Liver (tissue), 9 donors: ENCODE measurements around the gene FBXO28. TPM values are rescaled to one million over a fixed set of nuclear protein-coding genes. Genes with fewer than 3 reads are reported as not detected.

Experiments used
- DNase-seq: peaks from one replicate; pipeline ENCODE4 v3.0.0-alpha.2; 2017; ENCODE audit warnings: low spot score
- H3K27ac ChIP-seq, 2 donors: one replicate each; pipeline ENCODE4 v1.7.0; 2013; ENCODE audit warnings: inconsistent platforms in 2 of 2, low read length in 2 of 2, control low read depth in 1 of 2, low read depth in 1 of 2, mild to moderate bottlenecking in 1 of 2
- H3K27me3 ChIP-seq, 4 donors: one replicate each; pipeline versions ENCODE4 v1.6.1 to v1.7.0; 2013; ENCODE audit warnings: low read length in 3 of 4, inconsistent platforms in 1 of 4, mild to moderate bottlenecking in 1 of 4, moderate library complexity in 1 of 4; ENCODE audit not compliant: control insufficient read depth in 4 of 4, insufficient read depth in 4 of 4
- H3K36me3 ChIP-seq, 4 donors: one replicate each; pipeline versions ENCODE4 v1.6.1 to v1.7.0; 2013; ENCODE audit warnings: low read length in 3 of 4, mild to moderate bottlenecking in 3 of 4, low read depth in 1 of 4, moderate library complexity in 1 of 4; ENCODE audit not compliant: control insufficient read depth in 4 of 4, insufficient read depth in 3 of 4
- H3K4me1 ChIP-seq, 4 donors: one replicate each; pipeline versions ENCODE4 v1.6.1 to v1.7.0; 2013; ENCODE audit warnings: low read length in 3 of 4, mild to moderate bottlenecking in 3 of 4, moderate library complexity in 1 of 4; ENCODE audit not compliant: control insufficient read depth in 4 of 4, insufficient read depth in 4 of 4
- H3K4me3 ChIP-seq, 3 donors: one replicate each; pipeline versions ENCODE4 v1.6.1 to v1.7.0; 2013; ENCODE audit warnings: low read length in 3 of 3, control low read depth in 1 of 3, low read depth in 1 of 3, mild to moderate bottlenecking in 1 of 3
- H3K9ac ChIP-seq, 2 donors: one replicate each; pipeline ENCODE4 v1.7.0; 2013; ENCODE audit warnings: low read length in 2 of 2, mild to moderate bottlenecking in 2 of 2, moderate library complexity in 2 of 2, control low read depth in 1 of 2, low read depth in 1 of 2
- H3K9me3 ChIP-seq, 4 donors: one replicate each; pipeline versions ENCODE4 v1.6.1 to v1.7.0; 2013; ENCODE audit warnings: low read length in 3 of 4; ENCODE audit not compliant: control insufficient read depth in 4 of 4
- EGR1 ChIP-seq, 2 donors: IDR thresholded peaks; 2 replicates each; pipeline ENCODE4 v1.6.1; 2016 to 2018; ENCODE audit warnings: antibody characterized with exemption in 2 of 2, low read depth in 2 of 2
- FOXA1 ChIP-seq: IDR thresholded peaks from 2 replicates; pipeline ENCODE4 v1.6.1; 2016; ENCODE audit warnings: antibody characterized with exemption
- FOXA2 ChIP-seq: IDR thresholded peaks from 2 replicates; pipeline ENCODE4 v1.6.1; 2016; ENCODE audit warnings: antibody characterized with exemption
- GABPA ChIP-seq, 2 donors: IDR thresholded peaks in 1 of 2; conservative IDR thresholded peaks in 1 of 2; 2 replicates each; pipeline ENCODE4 v1.6.1; 2016; ENCODE audit warnings: antibody characterized with exemption in 2 of 2, mild to moderate bottlenecking in 1 of 2, moderate library complexity in 1 of 2
- HNF4A ChIP-seq, 2 donors: conservative IDR thresholded peaks; 2 replicates each; pipeline ENCODE4 v1.6.1; 2016; ENCODE audit warnings: antibody characterized with exemption in 2 of 2, mild to moderate bottlenecking in 2 of 2
- HNF4G ChIP-seq: IDR thresholded peaks from 2 replicates; pipeline ENCODE4 v1.6.1; 2016; ENCODE audit warnings: antibody characterized with exemption
- JUND ChIP-seq, 2 donors: IDR thresholded peaks; 2 replicates each; pipeline ENCODE4 v1.6.1; 2016; ENCODE audit warnings: antibody characterized with exemption in 2 of 2
- NR2F2 ChIP-seq: IDR thresholded peaks from 2 replicates; pipeline ENCODE4 v1.6.1; 2016; ENCODE audit warnings: antibody characterized with exemption
- RAD21 ChIP-seq, 2 donors: IDR thresholded peaks; 2 replicates each; pipeline ENCODE4 v1.6.1; 2016; ENCODE audit warnings: antibody characterized with exemption in 2 of 2, mild to moderate bottlenecking in 2 of 2
- RXRA ChIP-seq, 2 donors: IDR thresholded peaks; 2 replicates each; pipeline ENCODE4 v1.6.1; 2017 to 2018; ENCODE audit warnings: antibody characterized with exemption in 2 of 2, mild to moderate bottlenecking in 1 of 2
- SP1 ChIP-seq: IDR thresholded peaks from 2 replicates; pipeline ENCODE4 v1.6.1; 2018; ENCODE audit warnings: antibody characterized with exemption, mild to moderate bottlenecking
- TAF1 ChIP-seq: conservative IDR thresholded peaks from 2 replicates; pipeline ENCODE4 v1.6.1; 2016; ENCODE audit warnings: antibody characterized with exemption, mild to moderate bottlenecking
- YY1 ChIP-seq: IDR thresholded peaks from 2 replicates; pipeline ENCODE4 v1.6.1; 2016; ENCODE audit warnings: antibody characterized with exemption, mild to moderate bottlenecking
- WGBS: extraction: QIAGEN DNeasy Blood & Tissue Kit; methylation state at CpG from one replicate; pipeline ENCODE4 v1.1.7; 2013; 5-methylcytosine and 5-hydroxymethylcytosine counted together
- polyA plus RNA-seq, 2 donors: library from polyadenylated mRNA; stranded (reverse) in 1 of 2; unstranded in 1 of 2; fragments of 200-250 nt in 1 of 2; fragments of >200 nt in 1 of 2; fragmentation: Nextera tagmentation in 1 of 2; extraction: Ambion mirVana in 1 of 2; gene quantifications; one replicate each; pipeline versions ENCODE4 v1.2.1 to v1.2.3, GENCODE V29; 2013 to 2015
- total RNA-seq, 2 donors: library from RNA; depleted of rRNA; stranded (reverse); fragments of >200 nt; gene quantifications; one replicate each; pipeline ENCODE4 v1.2.3, GENCODE V29; 2014
- TF ChIP-seq, protein P1 (sequence below): IDR thresholded peaks from 2 replicates; pipeline ENCODE4 v1.6.1; 2016; ENCODE audit warnings: antibody characterized with exemption
- TF ChIP-seq, protein P2 (sequence below): IDR thresholded peaks from 2 replicates; pipeline ENCODE4 v1.6.1; 2016; ENCODE audit warnings: antibody characterized with exemption
- TF ChIP-seq, protein P3 (sequence below): fragments of 150-350 bp; IDR thresholded peaks from 2 replicates; pipeline ENCODE4 v1.5.1; 2017; ENCODE audit warnings: improper control_type of control experiment, low read depth, low read length; ENCODE audit not compliant: missing input control
- TF ChIP-seq, protein P4 (sequence below): IDR thresholded peaks from 2 replicates; pipeline ENCODE4 v1.6.1; 2016; ENCODE audit warnings: antibody characterized with exemption
- TF ChIP-seq, protein P5 (sequence below): IDR thresholded peaks from 2 replicates; pipeline ENCODE4 v1.6.1; 2016; ENCODE audit warnings: antibody characterized with exemption, mild to moderate bottlenecking
- donor health status: healthy.
- donor health status: healthy.
- donor health status: healthy.
- donor health status: healthy.
- donor health status: healthy.

The FBXO28 gene
- total and polyA plus RNA-seq, 4 donors = 6.7 to 23.1 (median 13.1) TPM

DNA sequence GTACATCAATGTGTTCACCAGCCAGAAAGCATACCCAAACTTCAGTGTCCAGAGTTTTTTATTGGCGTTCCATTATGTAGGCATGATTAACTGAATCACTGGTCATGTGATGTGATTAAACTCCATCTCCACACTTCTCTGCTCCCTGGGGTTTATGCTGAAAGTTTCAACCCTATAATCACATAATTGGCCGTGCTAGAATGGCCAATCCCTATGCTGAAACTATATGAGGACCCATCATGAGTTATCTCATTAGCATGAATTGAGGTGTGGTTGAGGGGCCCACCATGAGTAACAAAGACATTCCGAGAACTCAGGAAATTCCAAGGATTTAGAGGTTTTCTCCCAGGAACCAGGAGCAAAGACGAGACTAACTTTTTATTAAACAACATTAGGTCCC, 31.8 kb upstream of the FBXO28 start:
- Histone ChIP-seq H3K27me3 (no peaks in the 10 kb centered on the region), H3K4me3 (no peak overlapping the region), H3K9me3 (no peaks in the 10 kb centered on the region), H3K4me1 (no peaks in the 10 kb centered on the region), H3K36me3 (no peaks in the 10 kb centered on the region), H3K9ac (no peak overlapping the region), H3K27ac (no peak overlapping the region)
- no peak for DNase-seq
- TF ChIP-seq SP1 (no peak), HNF4G (no peak), TAF1 (no peak), EGR1 (IDR thresholded peaks at IDR 0.05; ENCODE audit: low read depth in 2 of 2) (no peak), FOXA2 (no peak), GABPA (IDR thresholded peaks at IDR 0.05 in 1 of 2, conservative IDR thresholded peaks at IDR 0.05 in 1 of 2) (no peak), NR2F2 (no peak), JUND (IDR thresholded peaks at IDR 0.05) (no peak), RAD21 (IDR thresholded peaks at IDR 0.05) (no peak), HNF4A (conservative IDR thresholded peaks at IDR 0.05) (no peak), RXRA (IDR thresholded peaks at IDR 0.05) (no peak), YY1 (no peak), FOXA1 (no peak)
- TF ChIP-seq, protein P1, sequence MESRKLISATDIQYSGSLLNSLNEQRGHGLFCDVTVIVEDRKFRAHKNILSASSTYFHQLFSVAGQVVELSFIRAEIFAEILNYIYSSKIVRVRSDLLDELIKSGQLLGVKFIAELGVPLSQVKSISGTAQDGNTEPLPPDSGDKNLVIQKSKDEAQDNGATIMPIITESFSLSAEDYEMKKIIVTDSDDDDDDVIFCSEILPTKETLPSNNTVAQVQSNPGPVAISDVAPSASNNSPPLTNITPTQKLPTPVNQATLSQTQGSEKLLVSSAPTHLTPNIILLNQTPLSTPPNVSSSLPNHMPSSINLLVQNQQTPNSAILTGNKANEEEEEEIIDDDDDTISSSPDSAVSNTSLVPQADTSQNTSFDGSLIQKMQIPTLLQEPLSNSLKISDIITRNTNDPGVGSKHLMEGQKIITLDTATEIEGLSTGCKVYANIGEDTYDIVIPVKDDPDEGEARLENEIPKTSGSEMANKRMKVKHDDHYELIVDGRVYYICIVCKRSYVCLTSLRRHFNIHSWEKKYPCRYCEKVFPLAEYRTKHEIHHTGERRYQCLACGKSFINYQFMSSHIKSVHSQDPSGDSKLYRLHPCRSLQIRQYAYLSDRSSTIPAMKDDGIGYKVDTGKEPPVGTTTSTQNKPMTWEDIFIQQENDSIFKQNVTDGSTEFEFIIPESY = no peak
- TF ChIP-seq, protein P2, sequence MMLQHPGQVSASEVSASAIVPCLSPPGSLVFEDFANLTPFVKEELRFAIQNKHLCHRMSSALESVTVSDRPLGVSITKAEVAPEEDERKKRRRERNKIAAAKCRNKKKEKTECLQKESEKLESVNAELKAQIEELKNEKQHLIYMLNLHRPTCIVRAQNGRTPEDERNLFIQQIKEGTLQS = no peak
- TF ChIP-seq, protein P3, sequence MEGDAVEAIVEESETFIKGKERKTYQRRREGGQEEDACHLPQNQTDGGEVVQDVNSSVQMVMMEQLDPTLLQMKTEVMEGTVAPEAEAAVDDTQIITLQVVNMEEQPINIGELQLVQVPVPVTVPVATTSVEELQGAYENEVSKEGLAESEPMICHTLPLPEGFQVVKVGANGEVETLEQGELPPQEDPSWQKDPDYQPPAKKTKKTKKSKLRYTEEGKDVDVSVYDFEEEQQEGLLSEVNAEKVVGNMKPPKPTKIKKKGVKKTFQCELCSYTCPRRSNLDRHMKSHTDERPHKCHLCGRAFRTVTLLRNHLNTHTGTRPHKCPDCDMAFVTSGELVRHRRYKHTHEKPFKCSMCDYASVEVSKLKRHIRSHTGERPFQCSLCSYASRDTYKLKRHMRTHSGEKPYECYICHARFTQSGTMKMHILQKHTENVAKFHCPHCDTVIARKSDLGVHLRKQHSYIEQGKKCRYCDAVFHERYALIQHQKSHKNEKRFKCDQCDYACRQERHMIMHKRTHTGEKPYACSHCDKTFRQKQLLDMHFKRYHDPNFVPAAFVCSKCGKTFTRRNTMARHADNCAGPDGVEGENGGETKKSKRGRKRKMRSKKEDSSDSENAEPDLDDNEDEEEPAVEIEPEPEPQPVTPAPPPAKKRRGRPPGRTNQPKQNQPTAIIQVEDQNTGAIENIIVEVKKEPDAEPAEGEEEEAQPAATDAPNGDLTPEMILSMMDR = no peak
- TF ChIP-seq, protein P4, sequence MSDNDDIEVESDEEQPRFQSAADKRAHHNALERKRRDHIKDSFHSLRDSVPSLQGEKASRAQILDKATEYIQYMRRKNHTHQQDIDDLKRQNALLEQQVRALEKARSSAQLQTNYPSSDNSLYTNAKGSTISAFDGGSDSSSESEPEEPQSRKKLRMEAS = no peak
- TF ChIP-seq, protein P5, sequence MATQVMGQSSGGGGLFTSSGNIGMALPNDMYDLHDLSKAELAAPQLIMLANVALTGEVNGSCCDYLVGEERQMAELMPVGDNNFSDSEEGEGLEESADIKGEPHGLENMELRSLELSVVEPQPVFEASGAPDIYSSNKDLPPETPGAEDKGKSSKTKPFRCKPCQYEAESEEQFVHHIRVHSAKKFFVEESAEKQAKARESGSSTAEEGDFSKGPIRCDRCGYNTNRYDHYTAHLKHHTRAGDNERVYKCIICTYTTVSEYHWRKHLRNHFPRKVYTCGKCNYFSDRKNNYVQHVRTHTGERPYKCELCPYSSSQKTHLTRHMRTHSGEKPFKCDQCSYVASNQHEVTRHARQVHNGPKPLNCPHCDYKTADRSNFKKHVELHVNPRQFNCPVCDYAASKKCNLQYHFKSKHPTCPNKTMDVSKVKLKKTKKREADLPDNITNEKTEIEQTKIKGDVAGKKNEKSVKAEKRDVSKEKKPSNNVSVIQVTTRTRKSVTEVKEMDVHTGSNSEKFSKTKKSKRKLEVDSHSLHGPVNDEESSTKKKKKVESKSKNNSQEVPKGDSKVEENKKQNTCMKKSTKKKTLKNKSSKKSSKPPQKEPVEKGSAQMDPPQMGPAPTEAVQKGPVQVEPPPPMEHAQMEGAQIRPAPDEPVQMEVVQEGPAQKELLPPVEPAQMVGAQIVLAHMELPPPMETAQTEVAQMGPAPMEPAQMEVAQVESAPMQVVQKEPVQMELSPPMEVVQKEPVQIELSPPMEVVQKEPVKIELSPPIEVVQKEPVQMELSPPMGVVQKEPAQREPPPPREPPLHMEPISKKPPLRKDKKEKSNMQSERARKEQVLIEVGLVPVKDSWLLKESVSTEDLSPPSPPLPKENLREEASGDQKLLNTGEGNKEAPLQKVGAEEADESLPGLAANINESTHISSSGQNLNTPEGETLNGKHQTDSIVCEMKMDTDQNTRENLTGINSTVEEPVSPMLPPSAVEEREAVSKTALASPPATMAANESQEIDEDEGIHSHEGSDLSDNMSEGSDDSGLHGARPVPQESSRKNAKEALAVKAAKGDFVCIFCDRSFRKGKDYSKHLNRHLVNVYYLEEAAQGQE = no peak
- WGBS = 79% methylated on average over 4 of the region's 4 CpGs
